Esophagus mucosa (tissue), 1 donor: ENCODE measurements around the gene HINT2. TPM values are rescaled to one million over a fixed set of nuclear protein-coding genes. Genes with fewer than 3 reads are reported as not detected.
A peak's percentile ranks its signal among the peaks of the same experiment; 100 is the strongest.

Experiments used
- ATAC-seq: fragments of 200-7000 bp; cut with Tn5 transposase; one replicate; pipeline ENCODE4 v1.9.1; 2020
- total RNA-seq: library from RNA; stranded (reverse); gene quantifications from one replicate; pipeline ENCODE4 v1.2.4, GENCODE V29; 2023
- donor health status: DM: yes; HTN: yes; CAD: no.

HINT2 gene
- total RNA-seq, 1 donor from 2014 or later, result 30.2 TPM

GRCh38 chr9:35840881-35841644, 26.2 kb upstream of the HINT2 start:
- ATAC-seq, result no peak

GRCh38 chr9:35839926-35840325, 25.1 kb upstream of the HINT2 start:
- no peak for ATAC-seq

DNA sequence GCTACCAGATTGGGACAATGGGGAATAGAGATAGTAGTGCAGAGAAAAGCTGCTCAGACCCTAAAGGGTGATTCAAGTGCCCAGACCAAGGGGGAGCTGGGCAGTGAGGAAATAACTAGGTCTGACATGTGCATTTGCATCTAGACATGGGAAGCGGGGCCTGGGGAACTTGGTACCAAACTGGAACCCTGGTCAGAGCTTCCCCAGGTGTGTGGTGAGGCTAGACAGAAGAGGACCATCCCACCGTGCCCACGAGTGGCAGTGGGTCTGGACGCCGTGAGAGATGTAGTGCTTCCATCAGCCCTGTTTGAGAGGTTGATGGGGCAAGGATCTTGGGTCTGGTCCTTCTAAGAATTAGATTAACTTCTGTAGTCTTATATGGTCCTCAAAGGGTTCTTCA, 21.8 kb upstream of the HINT2 start:
- ATAC-seq, result no peak

GRCh38 chr9:35835766-35836165, 20.9 kb upstream of the HINT2 start:
- no peak for ATAC-seq

GRCh38 chr9:35835216-35835632, 20.4 kb upstream of the HINT2 start:
- peak; percentile 56 for ATAC-seq

- no peak for ATAC-seq
Measured at GRCh38 chr9:35834260-35835215, 19.7 kb upstream of the HINT2 start.

GRCh38 chr9:35832814-35833213, 18.0 kb upstream of the HINT2 start:
- peak; percentile 55 for ATAC-seq

DNA sequence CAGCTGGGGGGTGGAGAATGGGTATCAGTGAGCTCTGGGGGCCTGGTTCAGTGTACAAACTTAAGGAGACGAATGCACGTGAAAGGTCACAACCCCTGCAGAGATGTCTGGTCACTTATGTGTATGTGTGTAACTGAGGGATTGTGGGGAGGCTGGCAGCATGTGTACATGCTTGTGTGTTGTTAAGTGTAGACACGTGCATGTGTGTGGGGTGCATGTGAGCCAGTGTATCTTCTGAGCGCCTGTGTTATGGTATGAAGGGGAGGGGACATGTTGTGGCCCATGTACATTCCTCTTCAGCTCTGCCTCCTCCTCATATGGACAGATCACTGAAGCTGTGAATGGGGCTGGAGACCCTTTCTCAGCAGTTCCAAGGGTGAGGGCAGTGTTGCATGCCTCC, 16.2 kb upstream of the HINT2 start:
- no peak for ATAC-seq

DNA sequence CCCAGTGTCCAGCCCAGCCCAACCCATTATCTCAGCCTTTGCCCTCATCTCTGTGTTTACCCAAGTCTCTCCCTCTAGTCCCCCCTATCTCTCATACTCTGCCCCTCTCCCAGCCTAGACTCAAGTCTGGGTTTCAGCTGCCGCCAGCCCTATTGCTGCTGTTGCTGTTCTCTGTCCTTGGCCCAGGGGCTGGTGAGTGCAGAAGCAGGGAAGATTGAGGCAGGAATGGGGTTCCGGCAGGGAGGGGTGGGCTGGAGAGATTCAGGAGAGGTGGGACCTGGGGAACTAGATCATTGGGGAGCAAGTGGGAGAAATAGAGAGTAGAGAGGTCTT, 14.9 kb upstream of the HINT2 start:
- ATAC-seq, result no peak

DNA sequence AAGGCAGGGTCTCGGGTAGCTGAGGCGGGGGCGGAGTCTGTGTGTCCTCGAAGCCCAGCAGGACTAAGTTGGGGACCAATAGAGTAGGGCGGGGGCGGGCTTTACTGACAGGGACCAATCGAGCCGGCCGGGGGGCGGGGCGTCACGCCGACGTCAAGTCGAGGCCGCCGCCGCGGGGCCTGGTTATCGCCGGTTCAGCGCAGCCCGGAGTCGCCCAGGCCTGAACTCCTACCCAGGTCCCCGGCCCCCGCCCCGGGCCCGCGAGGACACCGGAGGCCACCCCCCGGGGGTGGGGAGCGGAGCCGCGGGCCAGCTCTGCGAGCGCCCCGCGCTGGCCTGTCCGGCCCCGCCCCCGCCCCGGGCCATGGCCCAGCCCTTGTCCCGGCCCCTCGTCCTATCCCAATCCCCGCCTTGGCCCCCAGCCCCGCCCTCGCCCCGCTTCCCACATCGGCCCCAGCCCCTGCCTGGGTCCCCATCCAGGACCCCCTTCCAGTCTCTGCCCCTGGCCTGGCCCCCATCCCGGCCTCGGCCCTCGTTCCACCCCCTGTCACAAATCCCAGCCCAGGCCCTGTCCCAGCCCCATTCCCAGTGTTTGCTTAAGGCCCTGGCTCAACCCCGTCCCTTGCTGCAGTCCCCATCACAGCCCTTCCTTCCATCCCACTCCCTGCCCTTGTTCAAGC, 14.4 kb upstream of the HINT2 start, which contains the start of gene TMEM8B:
Gene TMEM8B (plus strand): TSS at position 145 of the 680 bp plus-strand sequence. CDS start 220 bp downstream, at position 365.
- ATAC-seq, result peak; percentile 75

DNA sequence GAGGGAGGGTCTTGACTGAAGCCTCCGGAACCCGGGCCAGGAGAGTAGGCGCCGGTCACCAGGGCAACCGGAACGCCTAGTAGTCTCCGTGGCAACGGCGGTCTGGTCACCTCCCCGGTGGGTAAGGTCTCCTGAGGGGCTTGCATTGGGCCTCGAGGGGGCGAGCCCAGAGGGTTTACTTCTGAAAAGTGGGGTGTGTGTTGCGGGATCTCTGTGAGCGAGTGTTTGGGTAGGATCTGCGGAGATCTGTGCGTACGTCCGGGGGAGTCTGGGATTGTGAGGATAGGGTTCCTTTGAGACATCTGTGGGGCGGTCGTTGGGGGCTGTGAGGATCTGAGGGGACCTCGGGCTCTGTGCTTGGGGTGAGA, 13.9 kb upstream of the HINT2 start, which contains the start of gene FAM221B:
Gene FAM221B (minus strand): TSS at position 17 of the 368 bp plus-strand sequence. CDS start 2,571 bp downstream, outside the sequence.
- no peak for ATAC-seq

DNA sequence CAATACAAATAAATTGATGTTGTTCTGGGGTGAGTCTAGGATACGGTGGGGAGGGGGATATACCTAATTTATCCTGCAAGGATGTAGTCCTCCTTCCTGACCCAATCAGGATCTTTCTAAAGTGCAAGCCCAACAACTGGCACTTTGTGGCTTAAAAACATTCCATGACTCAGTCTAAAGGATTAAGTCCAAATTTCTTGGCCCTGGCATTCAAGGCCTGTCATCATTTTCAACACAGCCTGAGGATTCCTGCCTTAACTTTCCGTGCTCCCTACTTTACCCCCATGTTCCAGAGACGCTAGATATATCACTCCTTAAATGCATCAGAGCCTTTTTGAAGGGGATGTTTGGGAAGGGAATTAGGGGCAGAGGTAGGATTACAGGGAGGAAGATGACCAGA, 12.6 kb upstream of the HINT2 start:
- no peak for ATAC-seq

GRCh38 chr9:35826071-35826701, 11.3 kb upstream of the HINT2 start:
- ATAC-seq, result peak; percentile 66

GRCh38 chr9:35822926-35823325, 8.1 kb upstream of the HINT2 start:
- no peak for ATAC-seq

DNA sequence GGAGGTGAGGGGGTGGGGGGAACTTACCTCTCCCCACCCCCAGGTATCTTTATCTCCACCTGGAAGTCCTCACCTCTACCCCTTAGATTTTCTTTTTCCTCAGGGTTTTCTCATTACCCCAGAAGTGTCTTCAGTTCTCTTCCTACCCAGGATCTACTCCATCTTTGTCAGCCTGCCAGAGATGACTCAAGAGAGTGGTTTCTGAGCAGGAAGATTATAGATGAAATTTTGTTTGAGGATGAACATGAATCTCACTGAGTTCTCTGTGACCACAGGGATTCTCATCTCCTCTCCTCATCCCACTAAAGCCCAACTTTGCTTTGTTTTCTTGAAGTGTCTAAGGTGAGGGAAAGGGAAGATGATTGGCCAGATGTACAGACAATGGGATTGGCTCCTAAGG, 5.2 kb upstream of the HINT2 start:
- no peak for ATAC-seq

GRCh38 chr9:35818341-35818740, 3.5 kb upstream of the HINT2 start:
- ATAC-seq, result no peak

DNA sequence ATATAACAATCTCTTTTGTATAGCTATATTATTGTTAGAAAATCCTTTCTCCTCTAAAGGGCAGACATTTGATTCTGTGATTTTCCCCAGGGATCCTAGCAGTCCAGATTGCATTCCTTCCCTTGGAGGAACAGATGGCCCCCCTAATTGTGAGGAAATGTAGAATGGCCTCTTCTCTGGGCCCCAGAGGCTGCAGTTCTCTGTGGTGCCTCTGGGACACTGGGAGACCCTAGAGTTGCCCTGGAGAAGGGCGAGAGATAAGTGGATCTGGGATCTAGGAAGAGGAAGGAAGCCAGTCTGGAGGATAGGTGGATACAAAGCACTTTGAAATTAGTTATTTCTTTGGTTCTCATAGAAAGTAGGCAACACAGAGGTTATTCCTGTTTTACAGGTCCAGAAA, 1.9 kb upstream of the HINT2 start:
- ATAC-seq, result no peak

DNA sequence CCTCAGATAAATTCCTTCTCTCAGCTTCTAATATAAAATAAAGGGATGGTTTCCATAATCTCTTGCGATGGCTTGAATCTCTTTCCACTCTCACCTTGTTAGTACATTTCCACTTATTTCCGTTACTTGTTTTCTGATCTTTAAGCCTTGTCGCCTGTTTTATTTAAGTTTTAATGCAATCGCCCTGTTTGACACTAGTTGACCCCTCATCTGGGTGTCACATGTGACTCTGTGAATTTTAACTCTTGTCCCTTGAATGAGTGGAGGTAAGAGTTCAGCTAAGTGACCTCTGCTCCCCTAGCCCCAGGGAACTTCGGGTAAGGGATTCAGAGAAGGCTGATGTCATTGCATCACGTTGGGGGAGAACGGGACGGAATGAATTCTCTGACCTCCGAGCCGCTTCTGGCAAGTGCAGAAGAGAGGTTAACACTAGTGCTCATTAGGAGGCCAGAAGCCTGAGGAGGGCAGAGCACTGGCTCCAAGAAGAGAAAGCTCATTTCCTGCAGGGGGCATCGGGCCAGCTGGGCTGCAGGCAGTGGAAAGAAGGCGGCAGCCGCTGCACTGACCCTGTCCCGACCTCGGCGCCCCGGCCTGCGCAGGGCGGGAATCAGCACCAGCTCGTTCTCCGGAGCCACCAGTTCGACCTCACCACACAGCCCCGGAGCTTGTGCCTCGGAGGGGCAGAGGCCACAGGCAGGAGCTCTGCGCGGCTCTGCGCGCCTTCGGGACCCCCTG, 569 bp downstream of the HINT2 start:
- ATAC-seq, result peak; percentile 25

- ATAC-seq, result no peak
Measured at GRCh38 chr9:35813434-35814105, 1.3 kb downstream of the HINT2 start.

DNA sequence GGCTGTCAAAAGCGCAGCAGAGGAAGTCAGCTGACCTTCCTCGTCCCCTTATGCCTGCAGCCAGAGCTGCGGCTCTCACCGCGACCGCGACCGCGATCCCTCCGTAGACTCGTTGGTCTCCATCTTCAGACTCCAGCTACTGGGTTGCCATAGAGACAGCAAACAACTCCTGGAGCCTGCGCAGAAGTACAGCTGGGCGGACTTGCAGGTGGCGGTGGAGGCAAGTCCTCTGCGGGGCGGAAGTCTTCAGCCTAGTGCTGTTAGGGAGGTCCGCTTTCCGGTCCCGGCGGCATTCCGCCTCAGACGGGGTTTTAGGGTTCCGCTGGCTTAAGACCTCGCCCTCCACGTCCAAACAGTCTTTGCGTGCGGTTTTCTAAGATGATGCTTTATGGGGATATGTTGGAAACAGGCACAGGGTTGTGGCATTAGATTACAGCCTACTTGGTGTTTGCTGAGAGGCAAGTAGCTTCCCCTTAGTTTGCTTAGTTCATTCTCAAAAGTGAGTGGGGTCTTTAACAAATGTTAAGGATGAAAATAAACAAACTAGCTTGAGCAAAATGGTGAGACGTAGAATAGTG, 2.7 kb downstream of the HINT2 start, which contains the start of gene SPAG8:
Gene SPAG8 (minus strand): TSS at position 238 of the 578 bp plus-strand sequence. CDS start 115 bp downstream, at position 123.
- ATAC-seq, result peak; percentile 69
